ENCODE data around the gene STOML1. TPM values are rescaled to one million over a fixed set of nuclear protein-coding genes. Genes with fewer than 3 reads are reported as not detected.

Gene STOML1
- total RNA-seq, 1 experiment from 2014 or later, result 10.5 TPM

DNA sequence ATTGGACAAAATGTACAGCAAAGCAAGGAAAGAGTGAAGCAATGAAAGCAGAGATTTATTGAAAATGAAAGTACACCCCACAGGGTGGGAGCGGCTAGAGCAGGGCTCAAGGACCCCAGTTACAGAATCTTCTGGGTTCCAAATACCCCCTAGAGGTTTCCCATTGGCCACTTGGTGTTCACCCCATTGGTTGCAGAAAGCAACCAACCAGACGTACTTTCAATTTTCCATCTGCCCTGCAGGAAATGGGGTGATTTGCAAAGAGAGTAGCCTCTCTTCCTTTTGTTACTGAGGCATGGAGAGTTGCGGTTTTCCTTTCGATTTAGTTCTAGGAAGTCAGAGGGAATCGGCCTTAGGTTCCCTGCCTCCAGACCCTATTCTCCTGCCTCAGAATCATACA, 4.8 kb upstream of the STOML1 start:
- no peak overlapping the region for H3K4me3 ChIP-seq (ENCODE audit: insufficient read depth, low read depth, low read length)
- no peaks in the 10 kb centered on the region for H3K27me3 ChIP-seq (ENCODE audit: control insufficient read depth, insufficient read depth, low read length)
- DNase-seq, result no peak
- peaks cover 2% of the 10 kb centered on the region; the same call in 1 of the 2 replicates for H3K36me3 ChIP-seq (replicated peaks; ENCODE audit: control insufficient read depth, insufficient read depth, low read length)

DNA sequence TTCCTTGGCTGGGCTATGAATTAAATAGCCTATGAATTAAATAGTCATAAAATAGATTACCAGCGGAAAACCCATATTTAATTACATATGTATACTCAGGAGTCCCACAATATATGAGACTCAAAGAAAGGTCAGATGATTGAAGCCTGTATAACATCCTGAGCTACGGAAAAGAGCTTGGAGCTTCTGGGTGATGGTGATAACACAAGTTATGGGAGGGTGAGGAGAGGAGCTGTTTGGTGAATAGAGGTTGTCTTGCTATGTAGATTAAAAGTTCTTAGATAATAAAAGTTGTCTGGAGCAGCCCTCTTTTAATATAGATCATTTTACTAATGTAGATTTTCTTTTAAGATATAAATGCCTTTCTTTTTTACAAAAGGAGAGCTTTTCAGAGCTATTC, 4.2 kb upstream of the STOML1 start:
- no peak overlapping the region for H3K4me3 ChIP-seq (ENCODE audit: insufficient read depth, low read depth, low read length)
- no peaks in the 10 kb centered on the region; the same call in 1 of the 2 replicates for H3K27me3 ChIP-seq (ENCODE audit: control insufficient read depth, insufficient read depth, low read length)
- no peak for DNase-seq
- H3K36me3 ChIP-seq (replicated peaks; ENCODE audit: control insufficient read depth, insufficient read depth, low read length), result peaks cover 2% of the 10 kb centered on the region; the same call in 1 of the 2 replicates

DNA sequence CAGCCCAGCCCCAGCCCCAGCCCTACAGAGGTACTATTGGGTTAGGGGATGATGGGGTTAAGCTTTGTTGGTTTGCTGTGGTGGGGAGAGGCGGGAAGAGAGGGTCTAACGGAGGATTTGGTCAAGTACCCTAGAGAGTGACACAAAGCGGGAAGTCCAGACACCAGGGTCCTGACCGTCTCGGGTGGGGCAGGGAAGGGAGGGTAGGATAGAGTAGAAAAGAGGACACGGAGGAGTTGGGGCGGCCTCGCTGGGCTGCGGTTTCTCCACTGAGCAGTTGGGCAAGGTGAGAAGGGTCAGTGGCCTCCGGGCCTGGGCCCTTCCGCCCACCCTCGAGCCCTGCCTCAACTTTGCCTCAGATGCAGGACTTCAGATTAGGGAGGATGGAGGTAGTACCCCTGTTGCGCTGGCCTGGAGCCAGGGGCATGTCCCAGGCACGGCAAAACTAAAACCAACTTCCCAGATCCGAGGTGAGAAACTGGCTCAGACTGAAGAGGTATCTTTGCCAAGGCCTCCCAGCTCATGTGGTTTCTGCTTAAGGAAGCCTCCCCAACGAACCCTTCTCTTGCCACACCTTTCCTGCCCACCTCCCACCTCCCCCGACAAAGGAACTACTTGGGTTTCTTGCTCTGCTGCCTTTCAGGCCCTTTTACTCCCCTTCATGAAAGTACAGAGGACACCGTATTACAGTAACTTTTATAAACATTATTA, 3.0 kb upstream of the STOML1 start:
- H3K27me3 ChIP-seq (ENCODE audit: control insufficient read depth, insufficient read depth, low read length), result no peaks in the 10 kb centered on the region; the same call in 1 of the 2 replicates
- peak overlapping the region; percentile 57 for H3K4me3 ChIP-seq (ENCODE audit: insufficient read depth, low read depth, low read length)
- no peak for DNase-seq
- peaks cover 2% of the 10 kb centered on the region; the same call in 1 of the 2 replicates for H3K36me3 ChIP-seq (replicated peaks; ENCODE audit: control insufficient read depth, insufficient read depth, low read length)

DNA sequence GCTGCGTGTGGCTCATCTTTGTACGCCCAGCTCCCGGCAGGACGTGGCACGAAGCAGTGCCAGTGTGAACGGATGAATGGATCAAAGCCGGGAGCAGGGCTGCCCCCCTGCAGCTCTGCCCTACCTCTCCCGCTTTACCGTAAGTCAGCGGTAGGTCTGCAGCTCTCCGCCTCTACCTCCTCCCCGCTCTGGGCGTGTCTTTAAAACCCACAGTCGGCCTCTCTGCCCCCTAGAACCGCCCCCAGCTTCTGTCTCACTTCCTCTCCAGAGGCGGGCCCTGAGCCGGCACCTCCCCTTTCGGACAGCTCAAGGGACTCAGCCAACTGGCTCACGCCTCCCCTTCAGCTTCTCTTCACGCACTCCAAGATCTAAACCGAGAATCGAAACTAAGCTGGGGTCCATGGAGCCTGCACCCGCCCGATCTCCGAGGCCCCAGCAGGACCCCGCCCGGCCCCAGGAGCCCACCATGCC, 2.4 kb upstream of the STOML1 start, which contains the start of gene PML:
TSS of gene PML (plus strand) at position 304 of the 471 bp plus-strand sequence. CDS start at position 401, 97 bp downstream.
- Histone ChIP-seq H3K4me3 (ENCODE audit: insufficient read depth, low read depth, low read length) (peak within 1 kb of the TSS; percentile 57), H3K27me3 (ENCODE audit: control insufficient read depth, insufficient read depth, low read length) (no peaks in the 10 kb centered on the region; the same call in 1 of the 2 replicates), H3K36me3 (replicated peaks; ENCODE audit: control insufficient read depth, insufficient read depth, low read length) (peaks cover 2% of the 10 kb centered on the region; the same call in 1 of the 2 replicates)
- DNase-seq, result peak; percentile 97

DNA sequence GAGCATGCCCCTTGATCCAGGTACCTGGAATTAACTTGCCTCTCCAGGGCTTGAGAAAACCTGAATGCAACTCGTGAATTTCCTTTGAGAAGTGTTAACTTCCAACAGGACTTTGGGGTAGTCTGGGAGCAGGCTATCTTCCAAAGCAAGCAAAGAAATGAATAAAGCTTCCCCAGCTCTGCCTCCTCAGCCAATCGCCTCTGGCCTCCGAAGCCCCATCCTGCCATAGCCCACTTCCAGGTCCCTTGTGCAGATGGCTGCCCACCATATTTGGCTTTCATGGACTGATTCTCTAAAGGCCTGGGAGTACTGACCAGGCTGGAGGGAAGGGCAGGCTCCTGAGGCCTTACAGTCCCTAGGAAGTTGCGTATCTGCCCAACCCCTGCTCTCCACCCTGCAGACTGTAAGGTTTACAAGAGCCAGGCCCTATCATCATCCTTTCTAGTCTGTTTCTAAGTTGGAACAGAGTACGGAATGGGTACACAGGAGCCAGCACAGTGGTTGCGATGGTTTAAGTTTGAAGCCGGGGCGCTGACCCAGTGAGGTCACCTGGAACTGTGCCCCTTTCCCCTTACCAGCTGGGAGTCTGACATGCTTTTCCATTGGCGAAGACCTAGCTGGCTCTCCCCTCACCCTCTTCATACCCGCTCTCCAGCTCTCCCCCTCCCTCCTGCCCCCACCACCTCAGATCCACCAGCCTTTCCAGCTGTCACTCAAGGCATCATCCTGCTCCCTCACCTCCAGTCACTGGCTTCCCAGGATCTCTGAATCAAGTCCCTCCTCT, 1.3 kb upstream of the STOML1 start:
- H3K27me3 ChIP-seq (ENCODE audit: control insufficient read depth, insufficient read depth, low read length), result no peaks in the 10 kb centered on the region; the same call in 1 of the 2 replicates
- H3K4me3 ChIP-seq (ENCODE audit: insufficient read depth, low read depth, low read length), result no peak overlapping the region
- no peak for DNase-seq
- H3K36me3 ChIP-seq (replicated peaks; ENCODE audit: control insufficient read depth, insufficient read depth, low read length), result peaks cover 1% of the 10 kb centered on the region; the same call in 1 of the 2 replicates

DNA sequence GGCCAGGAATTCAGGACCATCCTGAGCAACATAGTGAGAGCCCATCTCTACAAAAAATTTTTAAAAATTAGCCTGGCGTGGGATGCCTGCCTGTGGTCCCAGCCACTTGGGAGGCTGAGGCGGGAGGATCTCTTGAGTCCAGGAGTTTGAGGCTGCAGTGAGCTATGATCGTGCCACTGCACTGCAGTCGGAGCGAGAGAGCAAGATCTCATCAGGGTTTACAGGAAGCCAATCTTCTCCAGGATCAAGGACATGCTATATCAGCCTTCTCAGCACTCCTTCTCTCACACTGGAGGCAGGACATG, 451 bp upstream of the STOML1 start:
- DNase-seq, result no peak
- Histone ChIP-seq H3K27me3 (ENCODE audit: control insufficient read depth, insufficient read depth, low read length) (no peaks in the 10 kb centered on the region; the same call in 1 of the 2 replicates), H3K36me3 (replicated peaks; ENCODE audit: control insufficient read depth, insufficient read depth, low read length) (no peaks in the 10 kb centered on the region), H3K4me3 (ENCODE audit: insufficient read depth, low read depth, low read length) (no peak overlapping the region)

DNA sequence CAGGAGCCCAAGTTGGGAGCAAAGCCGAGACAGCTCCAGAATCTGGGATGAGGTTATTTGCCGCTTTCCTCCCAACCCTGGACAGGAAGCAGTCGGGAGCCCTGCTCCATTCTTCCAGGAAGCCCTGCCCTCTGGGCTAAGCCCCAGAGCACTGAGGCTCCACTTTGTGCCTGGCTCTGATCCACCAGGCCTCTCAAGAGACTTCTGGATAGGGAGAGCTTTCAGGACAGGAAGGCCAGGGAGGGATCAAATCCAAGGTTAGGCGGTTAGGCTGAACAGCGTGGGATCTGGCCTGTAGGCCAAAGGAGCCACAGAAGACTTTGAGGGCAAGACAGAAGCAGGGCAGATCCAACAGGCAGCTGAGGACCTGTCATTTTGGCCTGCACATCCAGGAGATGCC, 835 bp downstream of the STOML1 start:
- Histone ChIP-seq H3K36me3 (replicated peaks; ENCODE audit: control insufficient read depth, insufficient read depth, low read length) (no peaks in the 10 kb centered on the region), H3K27me3 (ENCODE audit: control insufficient read depth, insufficient read depth, low read length) (no peaks in the 10 kb centered on the region; the same call in 1 of the 2 replicates), H3K4me3 (ENCODE audit: insufficient read depth, low read depth, low read length) (peak overlapping the region; percentile 67)
- DNase-seq, result no peak

DNA sequence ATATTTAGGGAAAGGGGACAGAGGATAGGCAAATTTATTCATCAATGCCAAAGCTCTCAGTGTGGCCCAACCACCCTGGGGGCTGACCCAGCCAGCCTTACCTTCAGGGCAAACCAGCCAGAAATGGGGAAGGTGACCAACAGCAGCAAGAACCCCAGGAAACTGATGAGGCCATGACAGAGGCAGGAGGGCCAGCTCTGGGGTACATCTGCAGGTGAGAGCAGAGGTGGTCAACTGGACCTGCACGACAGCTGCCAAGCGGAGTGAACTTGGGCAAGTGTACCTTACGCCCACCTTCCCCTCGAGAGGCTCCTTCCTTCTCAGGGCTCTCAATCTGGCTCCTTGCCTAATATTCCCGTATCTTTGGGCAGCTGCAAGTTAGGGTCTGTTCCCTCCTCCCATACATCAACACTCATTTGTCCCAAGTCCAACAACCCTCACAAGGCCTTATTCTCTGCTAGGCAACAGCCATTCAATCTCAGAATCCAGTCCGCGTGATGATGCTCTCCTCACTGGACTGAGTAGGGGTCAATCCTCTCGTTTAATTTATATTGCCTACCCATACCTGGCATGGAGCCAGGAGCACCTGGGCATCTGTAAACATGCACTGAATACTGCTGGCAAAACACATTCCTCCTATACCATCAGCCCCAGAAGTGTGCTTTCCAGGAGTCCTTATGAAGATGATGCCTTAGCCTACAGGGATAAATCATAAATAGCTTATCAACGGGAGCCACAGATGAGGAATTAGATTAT, 1.7 kb downstream of the STOML1 start:
- DNase-seq, result no peak
- Histone ChIP-seq H3K27me3 (ENCODE audit: control insufficient read depth, insufficient read depth, low read length) (no peaks in the 10 kb centered on the region; the same call in 1 of the 2 replicates), H3K4me3 (ENCODE audit: insufficient read depth, low read depth, low read length) (no peak overlapping the region), H3K36me3 (replicated peaks; ENCODE audit: control insufficient read depth, insufficient read depth, low read length) (no peaks in the 10 kb centered on the region)

DNA sequence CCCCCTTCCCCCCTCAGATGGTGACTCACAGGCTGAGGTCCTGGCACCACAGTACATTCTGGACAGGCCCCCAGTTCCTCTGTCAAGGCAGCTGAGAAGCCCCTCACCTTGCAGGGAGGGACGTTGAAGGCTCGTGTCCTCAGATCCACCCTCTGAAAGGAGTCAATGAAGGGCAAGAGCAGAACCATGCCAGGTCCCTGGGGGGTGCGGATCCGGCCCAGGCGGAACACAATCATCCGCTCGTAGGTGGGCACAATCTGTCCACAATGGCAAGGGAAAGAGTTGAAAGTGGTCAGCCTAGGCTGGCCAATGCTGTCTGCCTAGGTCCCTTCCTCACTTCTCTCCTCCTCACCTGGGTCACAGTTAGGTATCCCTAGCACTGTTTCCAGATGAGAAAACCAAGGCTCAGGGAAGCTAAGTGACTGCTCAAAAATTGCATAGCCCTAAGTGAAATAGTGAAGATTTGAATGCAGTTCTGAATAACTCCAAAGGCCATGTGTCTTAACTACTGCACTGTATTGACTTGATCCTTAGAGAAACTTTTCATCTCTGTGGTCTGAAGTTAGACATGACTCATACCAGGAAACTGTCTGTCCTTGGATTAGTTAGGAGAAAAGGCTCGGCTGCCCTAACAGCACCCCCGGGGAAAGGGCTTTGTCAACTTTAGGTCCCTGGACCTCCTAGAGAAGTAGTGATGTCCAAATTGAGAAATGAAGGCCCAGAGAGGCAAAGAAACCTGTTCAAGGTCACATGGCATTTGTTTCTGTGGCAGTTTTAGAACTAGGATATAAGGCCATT, 2.9 kb downstream of the STOML1 start:
- no peak for DNase-seq
- H3K36me3 ChIP-seq (replicated peaks; ENCODE audit: control insufficient read depth, insufficient read depth, low read length), result no peaks in the 10 kb centered on the region
- H3K4me3 ChIP-seq (ENCODE audit: insufficient read depth, low read depth, low read length), result no peak overlapping the region
- H3K27me3 ChIP-seq (ENCODE audit: control insufficient read depth, insufficient read depth, low read length), result no peaks in the 10 kb centered on the region; the same call in 1 of the 2 replicates

DNA sequence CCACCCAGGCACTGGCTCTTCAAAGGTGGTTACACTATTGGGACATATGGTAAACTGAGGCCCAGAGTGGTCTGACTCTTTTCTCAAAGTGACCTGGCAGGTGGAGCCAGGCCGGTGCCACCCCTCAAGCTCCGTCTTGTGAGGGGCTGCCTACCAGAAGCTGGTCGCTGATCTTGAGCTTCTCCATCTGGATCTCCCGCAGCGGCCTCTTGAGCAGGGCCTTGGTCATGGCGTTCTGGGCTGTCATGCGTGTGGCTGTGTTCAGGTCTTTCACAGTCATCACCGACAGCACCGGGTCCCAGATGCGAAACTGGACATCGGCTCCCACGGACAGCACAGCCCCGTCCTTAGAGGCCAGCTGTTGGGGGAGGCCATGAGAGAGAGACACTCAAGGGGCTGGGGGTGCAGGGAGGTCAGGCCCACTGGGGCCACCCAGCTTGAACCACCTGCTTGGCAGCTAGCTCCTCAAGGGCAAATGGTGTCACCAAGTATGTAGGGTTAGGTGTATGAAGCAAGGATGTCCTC, 3.6 kb downstream of the STOML1 start:
- no peak overlapping the region for H3K4me3 ChIP-seq (ENCODE audit: insufficient read depth, low read depth, low read length)
- DNase-seq, result no peak
- H3K36me3 ChIP-seq (replicated peaks; ENCODE audit: control insufficient read depth, insufficient read depth, low read length), result no peaks in the 10 kb centered on the region
- no peaks in the 10 kb centered on the region; the same call in 1 of the 2 replicates for H3K27me3 ChIP-seq (ENCODE audit: control insufficient read depth, insufficient read depth, low read length)

DNA sequence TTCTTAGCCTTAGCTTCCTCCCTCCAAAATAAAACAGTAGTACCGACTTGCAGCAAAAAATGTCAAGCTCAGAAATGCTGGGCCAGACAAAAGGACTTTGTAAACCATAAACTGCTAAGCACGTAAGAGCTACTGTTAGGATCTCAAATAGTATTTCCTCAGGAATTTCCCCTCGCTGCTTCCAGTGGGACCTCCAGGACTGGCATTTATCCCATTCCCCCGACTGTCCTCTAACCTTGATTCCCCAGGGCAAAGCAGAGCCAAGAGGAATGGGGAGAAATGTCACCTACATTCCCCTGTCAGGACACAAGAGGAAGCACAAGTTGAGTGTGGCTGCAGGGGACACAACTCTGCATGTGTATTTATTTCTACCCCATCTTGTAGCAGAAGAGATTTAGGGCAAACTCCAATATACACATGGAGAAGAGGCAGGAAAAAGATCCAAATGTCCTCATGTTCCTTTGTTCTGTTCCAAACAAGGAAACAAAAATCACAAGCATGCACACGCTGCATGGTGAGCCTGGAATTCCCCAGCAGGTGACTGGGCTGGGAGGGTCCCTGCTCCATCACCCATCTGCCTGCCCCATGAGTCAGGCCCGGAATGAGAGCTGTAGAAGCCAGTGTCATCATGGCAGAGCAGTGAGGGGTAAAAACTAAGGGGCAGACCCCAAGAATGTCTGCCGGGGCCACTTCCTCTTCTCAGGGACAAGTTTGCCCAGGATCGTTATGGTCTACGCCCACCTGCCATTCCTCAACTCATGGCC, 4.2 kb downstream of the STOML1 start:
- no peak for DNase-seq
- Histone ChIP-seq H3K4me3 (ENCODE audit: insufficient read depth, low read depth, low read length) (no peak overlapping the region), H3K36me3 (replicated peaks; ENCODE audit: control insufficient read depth, insufficient read depth, low read length) (no peaks in the 10 kb centered on the region), H3K27me3 (ENCODE audit: control insufficient read depth, insufficient read depth, low read length) (no peaks in the 10 kb centered on the region; the same call in 1 of the 2 replicates)

DNA sequence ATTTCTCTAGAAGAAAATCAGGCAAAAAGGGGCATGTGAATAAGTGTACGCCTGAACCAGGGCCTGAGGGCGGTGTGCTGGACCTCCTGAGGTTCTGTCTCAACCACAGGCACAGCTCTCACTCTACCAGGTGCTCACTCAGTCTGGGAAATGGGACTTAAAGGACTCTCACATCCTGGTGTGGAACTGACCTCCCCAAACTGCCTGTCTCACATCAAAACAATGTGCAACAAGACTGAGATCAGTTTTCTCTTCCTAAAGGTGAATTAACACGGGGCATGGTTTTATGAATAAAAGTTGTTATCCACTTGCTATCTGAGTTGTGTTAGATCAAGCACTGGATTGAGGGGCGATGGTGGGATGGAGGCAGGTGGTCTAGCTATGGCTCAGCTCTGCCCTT, 4.8 kb downstream of the STOML1 start:
- no peaks in the 10 kb centered on the region for H3K36me3 ChIP-seq (replicated peaks; ENCODE audit: control insufficient read depth, insufficient read depth, low read length)
- DNase-seq, result no peak
- H3K4me3 ChIP-seq (ENCODE audit: insufficient read depth, low read depth, low read length), result no peak overlapping the region
- no peaks in the 10 kb centered on the region; the same call in 1 of the 2 replicates for H3K27me3 ChIP-seq (ENCODE audit: control insufficient read depth, insufficient read depth, low read length)

DNA sequence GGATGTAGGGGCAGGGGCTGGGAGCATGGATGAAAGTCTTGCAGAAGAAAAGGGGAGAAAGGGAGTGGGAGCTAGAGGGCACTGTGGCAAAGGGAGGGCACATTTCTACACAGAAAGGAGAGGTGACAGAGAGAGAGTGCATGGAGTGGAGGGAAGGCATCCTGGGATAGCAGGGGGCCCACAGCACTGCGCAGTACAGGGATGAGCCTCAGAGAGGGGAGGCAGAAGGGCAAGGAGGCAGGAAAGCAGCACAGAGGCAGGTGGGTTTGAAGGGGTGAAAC, 5.4 kb downstream of the STOML1 start:
- Histone ChIP-seq H3K36me3 (replicated peaks; ENCODE audit: control insufficient read depth, insufficient read depth, low read length) (no peaks in the 10 kb centered on the region), H3K4me3 (ENCODE audit: insufficient read depth, low read depth, low read length) (no peak overlapping the region), H3K27me3 (ENCODE audit: control insufficient read depth, insufficient read depth, low read length) (no peaks in the 10 kb centered on the region; the same call in 1 of the 2 replicates)
- no peak for DNase-seq
